BLaER1 treated with 17β-estradiol and CSF1 and Interleukin-3, amounts not matched to agents 10 nM and 100 nM (cell line): ENCODE results near the gene SGPL1.

ENCODE experiments used
- H3K27ac ChIP-seq, 11 experiments: shearing (Covaris generic); formaldehyde crosslinking; 2 replicates each; pipeline ENCODE4 v1.8.1; 2022
- H3K27me3 ChIP-seq, 11 experiments: shearing (Covaris generic); formaldehyde crosslinking; 2 replicates each; pipeline ENCODE4 v1.8.1; 2022
- H3K36me3 ChIP-seq, 11 experiments: shearing (Covaris generic); formaldehyde crosslinking; 2 replicates each; pipeline ENCODE4 v1.8.1; 2022
- H3K4me1 ChIP-seq, 10 experiments: shearing (Covaris generic); formaldehyde crosslinking; 2 replicates each; pipeline ENCODE4 v1.8.1; 2022
- H3K4me2 ChIP-seq, 11 experiments: shearing (Covaris generic); formaldehyde crosslinking; 2 replicates each; pipeline ENCODE4 v1.8.1; 2022
- H3K4me3 ChIP-seq, 10 experiments: shearing (Covaris generic); formaldehyde crosslinking; 2 replicates each; pipeline ENCODE4 v1.8.1; 2022
- H3K9ac ChIP-seq, 11 experiments: shearing (Covaris generic); formaldehyde crosslinking; 2 replicates each; pipeline ENCODE4 v1.8.1; 2022
- H3K9me3 ChIP-seq, 11 experiments: shearing (Covaris generic); formaldehyde crosslinking; replicated peaks in 1 of 11; 2 replicates each; pipeline ENCODE4 v1.8.1; 2022
- H4K20me1 ChIP-seq, 11 experiments: shearing (Covaris generic); formaldehyde crosslinking; 2 replicates each; pipeline ENCODE4 v1.8.1; 2022
- Cebpa-rat ChIP-seq, 11 experiments: shearing (Covaris generic); IDR thresholded peaks; 2 replicates each; pipeline ENCODE4 v1.8.1; 2022

SGPL1 gene

DNA sequence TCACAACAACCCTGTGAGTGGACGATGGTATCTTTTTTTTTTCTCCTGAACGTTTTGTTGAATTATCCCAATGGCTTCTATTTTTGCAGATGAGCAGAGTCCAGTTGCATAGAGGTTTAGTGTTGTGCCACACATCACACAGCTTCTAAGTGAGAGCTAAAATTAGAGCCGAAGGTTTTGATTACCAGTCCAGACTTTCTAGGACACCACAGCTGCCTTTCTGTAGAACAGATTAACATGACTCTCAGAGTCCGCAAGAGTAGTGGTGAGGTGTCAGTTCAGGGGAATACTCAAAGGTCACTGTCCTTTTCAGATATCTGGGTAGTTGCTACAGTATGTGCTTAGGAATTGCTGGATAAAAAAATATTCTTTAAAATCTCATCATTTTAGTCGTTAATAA is 13.8 kb downstream of the SGPL1 start:
- peaks cover 14 to 98% (median 89%) of the 10 kb centered on the region in 11 experiments; a peak in 21 of 22 replicates for H4K20me1 ChIP-seq
- no peak overlapping the region for H3K27ac ChIP-seq
- no peak overlapping the region for H3K4me3 ChIP-seq
- no peak overlapping the region for H3K9ac ChIP-seq
- H3K27me3 ChIP-seq, result peaks cover 0 to 81% (median 0%) of the 10 kb centered on the region in 11 experiments; a peak in 5 of 22 replicates
- peaks cover 16 to 66% (median 37%) of the 10 kb centered on the region in 11 experiments; a peak in 21 of 22 replicates for H3K36me3 ChIP-seq
- no peaks in the 10 kb centered on the region for H3K9me3 ChIP-seq
- no peak for TF ChIP-seq Cebpa-rat (IDR thresholded peaks at IDR 0.05)
- H3K4me2 ChIP-seq, result peak overlapping the region in 4 of 11 experiments; percentile 18 to 52 (median 34); a peak in 5 of 22 replicates
- H3K4me1 ChIP-seq, result peaks cover 33 to 69% (median 45%) of the 10 kb centered on the region in 10 experiments

DNA sequence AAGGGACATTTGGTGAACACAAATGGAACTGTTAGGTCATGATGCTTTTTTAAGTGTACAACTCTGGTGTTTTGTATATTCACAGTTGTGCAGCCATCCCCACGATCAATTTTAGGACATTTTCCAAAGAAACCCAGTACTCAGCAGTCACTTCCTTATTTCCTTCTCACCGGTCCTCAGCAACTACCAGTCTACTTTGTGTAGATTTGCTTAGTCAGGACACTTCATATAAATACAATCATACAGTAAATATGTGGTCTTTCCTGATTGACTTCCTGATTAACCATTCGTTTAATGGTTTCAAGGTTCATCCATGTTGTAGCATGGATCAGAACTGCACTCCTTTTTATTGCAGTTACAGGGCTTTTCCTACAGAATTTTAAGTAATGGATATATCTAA is 14.4 kb downstream of the SGPL1 start:
- peaks cover 33 to 73% (median 46%) of the 10 kb centered on the region in 10 experiments for H3K4me1 ChIP-seq
- peaks cover 14 to 100% (median 90%) of the 10 kb centered on the region in 11 experiments; a peak in 21 of 22 replicates for H4K20me1 ChIP-seq
- no peak for TF ChIP-seq Cebpa-rat (IDR thresholded peaks at IDR 0.05)
- H3K36me3 ChIP-seq, result peaks cover 16 to 64% (median 36%) of the 10 kb centered on the region in 11 experiments; a peak in 21 of 22 replicates
- peak overlapping the region in 4 of 11 experiments; percentile 23 to 52 (median 46); a peak in 7 of 22 replicates for H3K4me2 ChIP-seq
- no peaks in the 10 kb centered on the region for H3K9me3 ChIP-seq
- no peak overlapping the region for H3K27ac ChIP-seq
- H3K4me3 ChIP-seq, result no peak overlapping the region
- peaks cover 0 to 82% (median 0%) of the 10 kb centered on the region in 11 experiments; a peak in 5 of 22 replicates for H3K27me3 ChIP-seq
- no peak overlapping the region for H3K9ac ChIP-seq

DNA sequence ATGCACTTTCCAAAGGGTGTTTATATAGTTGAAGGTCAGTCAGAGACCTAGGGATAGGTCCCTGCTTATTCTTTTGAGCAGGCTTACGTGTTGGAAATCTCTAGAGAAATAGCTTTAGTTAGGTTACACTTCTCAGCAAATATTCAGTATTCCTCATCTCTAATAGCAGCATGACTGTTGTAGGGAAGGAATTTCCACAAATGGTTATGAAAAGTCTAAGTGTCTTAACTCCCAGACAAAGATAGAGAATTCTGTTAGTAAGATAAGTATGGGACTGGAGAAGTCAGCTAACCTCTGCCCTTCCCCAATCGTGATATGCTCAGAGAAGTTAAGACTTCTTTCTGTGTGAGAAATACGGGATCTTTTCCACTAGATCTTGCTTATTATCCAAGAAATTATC is 16.5 kb downstream of the SGPL1 start:
- Histone ChIP-seq H3K27ac (no peak overlapping the region), H3K36me3 (peaks cover 18 to 70% (median 38%) of the 10 kb centered on the region in 11 experiments; a peak in 21 of 22 replicates), H3K4me1 (peaks cover 22 to 62% (median 37%) of the 10 kb centered on the region in 10 experiments), H3K9ac (no peak overlapping the region), H3K4me3 (no peak overlapping the region), H3K4me2 (peak overlapping the region in 8 of 11 experiments; percentile 39 to 84 (median 72); a peak in 15 of 22 replicates), H3K9me3 (peaks cover under 1 to 4% (median 3%) of the 10 kb centered on the region in 11 experiments; a peak in 18 of 22 replicates), H4K20me1 (peaks cover 14 to 99% (median 85%) of the 10 kb centered on the region in 11 experiments; a peak in 21 of 22 replicates), H3K27me3 (peaks cover 0 to 82% (median 0%) of the 10 kb centered on the region in 11 experiments; a peak in 5 of 22 replicates)
- TF ChIP-seq Cebpa-rat (IDR thresholded peaks at IDR 0.05), result no peak

DNA sequence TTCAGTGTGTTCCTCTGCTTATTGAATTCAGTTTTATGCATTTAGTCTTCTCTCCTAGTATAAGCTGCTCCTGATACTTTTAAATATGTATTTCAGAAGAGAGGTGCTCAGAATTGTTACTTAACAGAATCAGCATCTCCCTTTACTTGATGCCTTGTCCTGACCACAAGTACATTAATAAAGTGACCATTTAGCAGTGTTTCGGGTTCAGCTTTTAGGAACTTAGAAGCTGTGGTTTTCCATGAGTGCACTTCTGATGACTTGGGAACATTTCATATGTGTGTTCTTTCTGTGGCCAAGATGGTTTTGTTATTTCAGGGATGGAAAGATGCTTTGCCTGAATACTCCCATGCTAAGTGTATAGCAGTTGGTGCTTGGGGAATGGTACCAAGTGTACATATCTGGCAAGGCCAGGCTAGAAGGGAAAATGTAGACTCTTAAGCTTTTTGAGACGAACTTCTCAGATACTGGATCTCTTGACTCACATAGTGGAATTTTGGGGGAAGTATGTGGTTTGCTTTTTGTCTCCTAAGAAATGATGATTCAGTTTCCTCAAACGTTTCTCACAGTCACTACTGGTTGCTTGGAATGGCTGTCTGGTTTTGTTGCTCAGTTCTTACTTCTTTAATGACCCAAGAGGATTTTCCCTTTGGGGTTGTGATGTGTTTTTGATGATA is 17.2 kb downstream of the SGPL1 start:
- peak overlapping the region in 1 of 11 experiments; percentile 35; a peak in 1 of 22 replicates for H3K27ac ChIP-seq
- peaks cover 7 to 12% (median 10%) of the 10 kb centered on the region in 11 experiments; a peak in 19 of 22 replicates for H3K9me3 ChIP-seq
- H3K9ac ChIP-seq, result no peak overlapping the region
- peaks cover 0 to 82% (median 0%) of the 10 kb centered on the region in 11 experiments; a peak in 5 of 22 replicates for H3K27me3 ChIP-seq
- peaks cover 15 to 59% (median 34%) of the 10 kb centered on the region in 10 experiments for H3K4me1 ChIP-seq
- TF ChIP-seq Cebpa-rat (IDR thresholded peaks at IDR 0.05), result no peak
- peaks cover 14 to 99% (median 81%) of the 10 kb centered on the region in 11 experiments; a peak in 21 of 22 replicates for H4K20me1 ChIP-seq
- H3K36me3 ChIP-seq, result peaks cover 24 to 76% (median 45%) of the 10 kb centered on the region in 11 experiments
- H3K4me3 ChIP-seq, result no peak overlapping the region
- H3K4me2 ChIP-seq, result peak overlapping the region; percentile 3 to 84 (median 60); a peak in 21 of 22 replicates

DNA sequence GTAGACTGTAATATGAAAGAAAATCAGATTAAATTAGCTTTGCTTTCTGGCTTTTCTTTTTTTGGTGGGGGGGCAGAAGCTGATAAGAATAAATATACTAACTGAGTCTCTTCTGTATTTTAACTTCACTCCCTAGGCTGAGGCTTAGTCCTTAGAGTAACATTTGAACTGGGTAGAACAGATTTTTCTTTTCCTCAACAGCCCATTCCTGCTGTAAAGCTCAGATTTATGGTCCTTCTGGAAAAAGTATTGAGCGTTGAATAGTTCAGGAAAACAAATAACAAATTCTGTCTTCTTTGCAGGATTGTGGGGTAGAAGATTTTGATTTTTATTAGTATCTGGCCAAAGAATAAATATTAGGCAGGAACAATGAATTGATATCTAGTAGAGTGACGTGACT is 17.9 kb downstream of the SGPL1 start:
- Histone ChIP-seq H3K4me3 (no peak overlapping the region), H3K36me3 (peaks cover 21 to 76% (median 43%) of the 10 kb centered on the region in 11 experiments), H3K27me3 (peaks cover 0 to 82% (median 0%) of the 10 kb centered on the region in 11 experiments; a peak in 5 of 22 replicates), H3K4me2 (peak overlapping the region; percentile 3 to 84 (median 60); a peak in 20 of 22 replicates), H4K20me1 (peaks cover 10 to 99% (median 75%) of the 10 kb centered on the region in 11 experiments; a peak in 21 of 22 replicates), H3K27ac (peak overlapping the region in 1 of 11 experiments; percentile 35; a peak in 1 of 22 replicates), H3K4me1 (peaks cover 11 to 65% (median 34%) of the 10 kb centered on the region in 10 experiments), H3K9ac (no peak overlapping the region), H3K9me3 (peaks cover 7 to 15% (median 12%) of the 10 kb centered on the region in 11 experiments; a peak in 19 of 22 replicates)
- TF ChIP-seq Cebpa-rat (IDR thresholded peaks at IDR 0.05), result no peak

DNA sequence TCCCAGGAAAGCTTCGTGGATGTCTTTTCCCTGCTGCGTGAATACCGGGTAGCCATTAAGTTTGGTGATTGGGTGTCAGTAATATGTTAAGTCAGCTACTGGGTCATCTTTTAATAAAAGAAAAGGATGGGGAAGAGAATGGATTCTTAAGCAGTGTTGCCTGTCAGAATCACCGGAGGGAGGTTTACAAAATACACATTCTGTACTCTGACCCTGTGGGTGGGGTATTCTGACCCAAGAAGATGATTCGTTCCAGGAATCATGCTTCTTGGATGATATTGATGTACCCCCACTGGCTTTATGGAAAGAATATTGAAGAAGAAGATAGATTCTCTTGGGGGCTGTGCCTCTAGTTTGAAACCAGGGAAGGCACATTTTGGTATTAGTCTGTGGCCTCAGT is 18.3 kb downstream of the SGPL1 start:
- no peak for TF ChIP-seq Cebpa-rat (IDR thresholded peaks at IDR 0.05)
- Histone ChIP-seq H3K9ac (no peak overlapping the region), H3K4me3 (no peak overlapping the region), H3K27me3 (peaks cover 0 to 82% (median 0%) of the 10 kb centered on the region in 11 experiments; a peak in 5 of 22 replicates), H3K4me2 (peak overlapping the region in 7 of 11 experiments; percentile 49 to 84 (median 75); a peak in 13 of 22 replicates), H3K9me3 (peaks cover 7 to 15% (median 12%) of the 10 kb centered on the region in 11 experiments; a peak in 19 of 22 replicates), H4K20me1 (peaks cover 7 to 99% (median 71%) of the 10 kb centered on the region in 11 experiments; a peak in 21 of 22 replicates), H3K27ac (no peak overlapping the region), H3K4me1 (peaks cover 11 to 66% (median 34%) of the 10 kb centered on the region in 10 experiments), H3K36me3 (peaks cover 17 to 76% (median 43%) of the 10 kb centered on the region in 11 experiments)

DNA sequence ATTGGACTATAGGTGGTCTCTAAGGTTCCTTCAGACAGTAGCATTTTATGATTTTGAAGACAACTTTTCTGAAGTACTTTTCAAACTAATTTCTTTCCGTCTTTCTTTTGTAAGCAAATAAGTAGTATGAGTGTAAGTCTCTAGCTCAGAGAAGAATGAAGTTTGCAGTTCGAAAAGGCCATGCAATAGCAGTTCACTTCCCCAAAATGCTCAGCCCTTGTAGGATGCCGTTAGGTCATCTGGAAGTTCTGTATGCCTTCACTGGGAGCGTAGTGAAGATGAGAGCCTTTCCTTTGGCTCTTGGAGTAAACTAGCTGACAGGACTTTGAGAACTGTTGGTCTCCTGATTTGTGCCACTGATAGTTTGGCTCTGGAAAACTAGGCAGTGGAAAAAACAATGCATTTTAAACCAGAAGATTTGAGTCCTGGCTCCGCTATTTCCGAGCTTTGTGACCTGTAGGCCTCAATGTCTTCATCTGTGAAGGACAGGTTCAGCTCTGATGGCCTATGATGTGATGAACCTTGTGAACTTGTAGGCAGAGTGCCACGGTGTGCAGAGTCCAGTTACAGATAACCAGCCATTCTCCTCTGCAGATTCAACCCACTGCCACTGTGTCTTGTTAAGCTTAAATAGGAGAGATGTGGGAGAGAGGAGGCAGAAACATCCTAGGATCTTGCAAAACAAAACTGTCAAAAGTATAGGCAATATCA is 18.8 kb downstream of the SGPL1 start:
- TF ChIP-seq Cebpa-rat (IDR thresholded peaks at IDR 0.05), result no peak
- Histone ChIP-seq H3K4me1 (peaks cover 11 to 64% (median 33%) of the 10 kb centered on the region in 10 experiments), H3K36me3 (peaks cover 15 to 76% (median 42%) of the 10 kb centered on the region in 11 experiments), H3K27ac (no peak overlapping the region), H4K20me1 (peaks cover 5 to 99% (median 68%) of the 10 kb centered on the region in 11 experiments; a peak in 21 of 22 replicates), H3K4me2 (peak overlapping the region in 5 of 11 experiments; percentile 60 to 84 (median 80); a peak in 8 of 22 replicates), H3K9me3 (peaks cover 7 to 15% (median 12%) of the 10 kb centered on the region in 11 experiments; a peak in 19 of 22 replicates), H3K4me3 (no peak overlapping the region), H3K27me3 (peaks cover 0 to 81% (median 0%) of the 10 kb centered on the region in 11 experiments; a peak in 5 of 22 replicates), H3K9ac (no peak overlapping the region)

DNA sequence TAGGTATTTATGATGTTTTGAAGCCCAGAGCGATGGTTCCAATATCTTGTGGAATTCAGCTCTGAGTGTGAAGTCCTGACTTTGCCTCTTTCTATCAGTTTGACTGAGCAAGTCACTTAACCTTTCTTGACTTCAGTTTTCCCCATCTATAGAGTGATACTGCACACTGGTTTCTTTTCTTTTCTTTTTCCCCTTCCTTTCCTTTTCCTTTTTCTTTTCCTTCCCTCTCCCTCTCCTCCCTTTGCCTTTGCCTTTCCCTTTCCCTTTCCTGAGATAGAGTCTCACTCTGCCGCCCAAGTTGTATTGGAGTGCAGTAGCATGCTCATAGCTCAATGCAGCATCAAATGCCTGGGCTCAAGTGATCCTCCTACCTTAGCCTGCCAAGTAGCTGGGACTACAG is 20.6 kb downstream of the SGPL1 start:
- Histone ChIP-seq H3K4me2 (no peak overlapping the region), H3K27ac (no peak overlapping the region), H3K4me3 (no peak overlapping the region), H3K4me1 (peaks cover 11 to 48% (median 25%) of the 10 kb centered on the region in 10 experiments), H3K9me3 (peaks cover 7 to 15% (median 12%) of the 10 kb centered on the region in 11 experiments; a peak in 19 of 22 replicates), H4K20me1 (peaks cover 5 to 99% (median 59%) of the 10 kb centered on the region in 11 experiments; a peak in 20 of 22 replicates), H3K9ac (no peak overlapping the region), H3K36me3 (peaks cover 21 to 76% (median 45%) of the 10 kb centered on the region in 11 experiments), H3K27me3 (peaks cover 0 to 80% (median 0%) of the 10 kb centered on the region in 11 experiments; a peak in 5 of 22 replicates)
- no peak for TF ChIP-seq Cebpa-rat (IDR thresholded peaks at IDR 0.05)
